HUES64 (cell line): Measurements from ENCODE around the gene ACSF2.
"Not testable (repeated sequence)": the region's sequence is repeated elsewhere in the genome, so short reads cannot be mapped to it uniquely, and the experiment has no call there.

Experiments used
- H3K27ac ChIP-seq: 2 replicates; pipeline ENCODE4 v1.7.0; 2013; ENCODE audit warnings: low read depth, low read length, inconsistent platforms
- H3K27me3 ChIP-seq: 2 replicates; pipeline ENCODE4 v1.6.1; 2013; ENCODE audit warnings: mild to moderate bottlenecking, low read length; ENCODE audit not compliant: insufficient read depth
- H3K36me3 ChIP-seq: 2 replicates; pipeline ENCODE4 v1.6.1; 2013; ENCODE audit warnings: mild to moderate bottlenecking, low read length; ENCODE audit not compliant: insufficient read depth
- H3K4me1 ChIP-seq: 2 replicates; pipeline ENCODE4 v1.6.1; 2013; ENCODE audit warnings: mild to moderate bottlenecking, low read length, moderate library complexity; ENCODE audit not compliant: insufficient read depth
- H3K4me3 ChIP-seq: 2 replicates; pipeline ENCODE4 v1.5.1; 2013; ENCODE audit warnings: mild to moderate bottlenecking, low read length, moderate library complexity
- H3K9ac ChIP-seq: 2 replicates; pipeline ENCODE4 v1.6.1; 2013; ENCODE audit warnings: mild to moderate bottlenecking, low read depth, low read length
- H3K9me3 ChIP-seq: 2 replicates; pipeline ENCODE4 v1.6.1; 2013; ENCODE audit warnings: low read depth, low read length; ENCODE audit not compliant: insufficient read depth
- WGBS: fragments of 150-250, 120-280 bp; methylation state at CpG from one replicate; pipeline ENCODE4 v1.1.7; 2013; ENCODE audit warnings: missing lambda C conversion rate; 5-methylcytosine and 5-hydroxymethylcytosine counted together

The ACSF2 gene

DNA sequence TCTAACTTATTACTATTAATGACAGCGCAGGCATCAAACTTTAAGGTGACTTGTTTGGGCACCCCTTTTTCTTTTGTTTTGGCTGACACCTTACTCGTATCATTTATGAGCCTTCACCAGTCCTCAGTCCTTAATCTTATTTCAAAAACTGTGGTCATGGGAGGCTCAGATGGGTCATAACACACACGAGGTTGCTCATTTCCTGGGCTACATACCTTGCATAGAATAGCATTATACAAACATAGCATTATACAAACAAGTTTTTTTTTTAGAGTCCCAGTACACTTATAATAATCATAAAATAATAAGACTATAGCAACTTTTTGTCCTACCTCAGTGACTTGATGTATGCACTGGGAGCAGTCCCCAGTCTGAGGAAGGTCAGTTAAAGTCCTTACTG, 11.2 kb upstream of the ACSF2 start:
- Histone ChIP-seq H3K27me3 (no peaks in the 10 kb centered on the region), H3K9ac (no peak overlapping the region), H3K4me3 (no peak overlapping the region), H3K36me3 (no peaks in the 10 kb centered on the region), H3K9me3 (peaks cover 4% of the 10 kb centered on the region; the same call in 1 of the 2 replicates), H3K27ac (no peak overlapping the region), H3K4me1 (no peaks in the 10 kb centered on the region)
- WGBS, result 90% methylated on average over 3 of the region's 3 CpGs

DNA sequence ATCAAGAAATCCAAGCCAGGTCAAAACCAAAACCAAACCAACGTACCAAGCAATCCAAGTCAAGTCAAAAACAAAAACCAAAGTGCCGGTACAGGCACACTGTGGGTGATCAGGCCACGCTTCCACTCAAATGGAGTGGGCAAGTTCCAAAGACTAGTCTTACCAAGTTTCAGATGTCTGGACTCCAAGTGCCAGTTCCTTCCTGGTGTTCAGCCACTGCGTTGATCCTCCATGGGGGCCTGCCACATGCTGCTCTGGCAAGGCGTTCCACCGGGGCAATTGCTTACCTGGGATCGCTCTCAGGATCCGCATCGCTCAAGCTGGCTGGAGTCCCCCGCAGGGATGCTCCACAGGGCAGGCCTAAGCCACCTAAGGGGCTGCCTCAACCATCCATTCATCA, 6.4 kb upstream of the ACSF2 start:
- H3K27me3 ChIP-seq, H3K36me3 ChIP-seq, H3K4me1 ChIP-seq, H3K27ac ChIP-seq, H3K4me3 ChIP-seq, H3K9ac ChIP-seq, H3K9me3 ChIP-seq: not testable (repeated sequence)
- 96% methylated on average over 10 of the region's 10 CpGs for WGBS

DNA sequence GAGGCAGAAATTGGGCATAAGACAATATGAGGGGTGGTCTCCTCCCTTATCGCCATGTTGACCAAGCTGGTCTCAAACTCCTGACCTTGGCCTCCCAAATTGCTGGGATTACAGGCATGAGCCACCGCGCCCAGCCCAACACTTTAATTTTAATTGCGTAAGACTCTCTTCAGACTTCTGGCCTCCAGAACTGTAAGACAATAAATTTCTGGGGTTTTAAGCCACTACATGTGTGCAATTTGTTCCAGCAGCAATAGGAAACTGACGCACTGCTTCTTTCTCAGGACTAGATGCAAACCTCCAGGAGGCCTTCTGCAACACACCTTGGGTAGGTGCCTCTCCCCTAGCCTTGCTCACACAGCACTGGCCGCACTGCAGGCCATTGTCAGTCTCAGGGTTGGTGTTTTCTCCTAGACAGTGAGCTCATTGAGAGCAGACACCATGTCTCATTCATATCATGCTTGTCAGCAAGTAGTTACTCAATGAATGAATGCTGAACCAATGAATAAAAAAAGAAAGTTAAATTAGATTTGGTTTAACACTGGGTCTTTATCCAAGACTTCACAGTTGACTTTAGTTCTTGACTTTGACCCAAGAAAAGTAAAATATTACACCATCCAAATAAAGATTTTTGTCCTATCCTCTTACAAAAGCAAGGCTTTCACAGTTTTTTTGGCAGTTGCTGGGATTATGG, 5.5 kb upstream of the ACSF2 start:
- no peak overlapping the region for H3K9ac ChIP-seq

DNA sequence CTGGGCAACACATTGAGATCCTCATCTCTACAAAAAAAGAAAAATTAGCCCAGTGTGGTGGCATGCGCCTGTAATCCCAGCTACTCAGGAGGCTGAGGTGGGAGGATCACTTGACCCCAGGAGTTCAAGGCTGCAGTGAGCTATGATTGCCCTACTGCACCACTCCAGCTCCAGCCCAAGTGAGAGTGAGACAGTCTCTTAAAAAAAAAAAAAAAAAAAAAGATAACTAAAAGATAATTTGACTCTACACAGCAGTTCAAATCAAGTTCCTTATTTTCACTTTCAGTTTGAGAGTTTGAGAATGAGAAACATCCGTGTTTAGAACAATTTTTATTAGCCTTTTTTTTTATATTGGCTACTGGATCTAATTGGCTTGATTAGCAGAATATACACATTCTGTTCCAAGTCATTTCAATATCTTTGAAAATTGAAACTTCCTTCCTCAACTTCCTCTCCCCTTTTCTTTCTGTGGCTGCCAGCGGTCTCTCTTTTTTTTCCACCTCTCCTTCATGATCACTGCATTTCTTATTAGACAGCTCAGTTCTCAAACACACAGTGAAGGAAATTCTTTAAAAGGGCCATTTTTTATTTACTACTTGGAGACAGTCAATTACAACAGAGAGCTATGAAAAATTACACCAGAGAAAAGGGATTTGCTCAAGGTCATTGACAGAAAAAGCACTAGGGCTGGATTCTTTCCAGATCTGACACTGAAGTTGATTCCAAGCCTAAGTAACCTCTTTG, 4.5 kb upstream of the ACSF2 start:
- Histone ChIP-seq H3K27me3 (peaks cover 15% of the 10 kb centered on the region), H3K36me3 (no peaks in the 10 kb centered on the region), H3K4me3 (no peak overlapping the region), H3K27ac (no peak overlapping the region), H3K9ac (no peak overlapping the region), H3K4me1 (peaks cover 3% of the 10 kb centered on the region; the same call in 1 of the 2 replicates), H3K9me3 (peaks cover 4% of the 10 kb centered on the region; the same call in 1 of the 2 replicates)
- 91% methylated on average over 2 of the region's 3 CpGs for WGBS

More for the DNA sequence above, 5.5 kb upstream of the ACSF2 start:
- peaks cover 12% of the 10 kb centered on the region for H3K27me3 ChIP-seq
- no peaks in the 10 kb centered on the region for H3K36me3 ChIP-seq
- H3K9me3 ChIP-seq, result peaks cover 4% of the 10 kb centered on the region; the same call in 1 of the 2 replicates
- H3K27ac ChIP-seq, result no peak overlapping the region
- 94% methylated on average over 6 of the region's 6 CpGs for WGBS
- H3K4me1 ChIP-seq, result peaks cover under 1% of the 10 kb centered on the region; the same call in 1 of the 2 replicates
- H3K4me3 ChIP-seq, result no peak overlapping the region

DNA sequence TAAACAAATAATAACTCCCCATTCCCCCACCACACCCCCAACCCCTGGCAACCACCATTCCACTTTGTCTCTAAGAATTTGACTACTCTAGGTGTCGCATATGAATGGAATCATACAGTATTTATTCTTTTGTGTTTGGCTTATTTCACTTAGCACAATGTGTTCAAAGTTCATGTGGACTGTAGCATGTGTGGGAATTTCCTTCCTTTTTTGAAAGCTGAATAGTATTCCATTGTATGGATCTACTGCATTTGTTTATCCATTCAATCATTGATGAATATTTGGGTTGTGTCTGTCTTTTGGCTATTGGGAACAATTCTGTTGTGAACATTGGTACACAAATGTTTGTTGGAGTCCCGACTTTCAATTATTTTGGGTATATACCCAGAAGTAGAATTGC, 3.3 kb upstream of the ACSF2 start:
- H3K4me3 ChIP-seq, result no peak overlapping the region
- no peak overlapping the region for H3K27ac ChIP-seq

DNA sequence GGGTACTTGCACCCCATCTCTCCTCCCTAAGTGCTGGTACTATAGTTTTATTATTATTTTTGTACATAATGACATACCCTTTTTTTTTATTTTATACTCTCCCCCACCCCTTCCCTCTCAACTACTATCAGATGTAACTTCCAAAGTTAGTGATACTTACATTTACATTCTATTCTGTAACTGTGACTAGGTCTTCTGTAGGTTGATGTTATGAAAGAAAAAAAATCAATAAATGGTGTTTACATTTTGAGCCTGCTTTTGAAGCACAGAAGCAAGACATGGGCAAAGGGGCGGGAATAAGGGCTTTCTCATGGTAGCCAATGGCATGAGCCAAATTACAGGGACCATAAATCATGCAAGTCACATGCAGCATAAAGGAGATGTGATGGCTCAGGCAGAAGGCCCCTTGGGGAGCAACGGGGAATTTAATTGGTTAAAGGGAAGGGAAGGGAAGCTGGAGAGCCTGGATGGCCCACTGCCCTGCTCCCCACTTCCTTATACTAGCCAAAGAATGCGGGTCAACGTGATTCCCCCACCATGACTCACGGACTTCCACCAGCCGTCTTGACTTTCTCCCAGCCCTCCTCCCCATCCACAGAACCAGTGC, 2.4 kb upstream of the ACSF2 start:
- peaks cover 15% of the 10 kb centered on the region for H3K27me3 ChIP-seq
- 76% methylated on average over 6 of the region's 6 CpGs for WGBS
- peaks cover 4% of the 10 kb centered on the region; the same call in 1 of the 2 replicates for H3K9me3 ChIP-seq
- H3K36me3 ChIP-seq, result no peaks in the 10 kb centered on the region
- H3K9ac ChIP-seq, result no peak overlapping the region
- peaks cover 11% of the 10 kb centered on the region; the same call in 1 of the 2 replicates for H3K4me1 ChIP-seq
- H3K4me3 ChIP-seq, result no peak overlapping the region
- H3K27ac ChIP-seq, result no peak overlapping the region

More for the DNA sequence above, 3.3 kb upstream of the ACSF2 start:
- H3K27me3 ChIP-seq, result peaks cover 15% of the 10 kb centered on the region
- peaks cover 4% of the 10 kb centered on the region; the same call in 1 of the 2 replicates for H3K9me3 ChIP-seq
- 92% methylated on average over 2 of the region's 2 CpGs for WGBS
- peaks cover 11% of the 10 kb centered on the region; the same call in 1 of the 2 replicates for H3K4me1 ChIP-seq
- no peak overlapping the region for H3K9ac ChIP-seq
- H3K36me3 ChIP-seq, result no peaks in the 10 kb centered on the region

DNA sequence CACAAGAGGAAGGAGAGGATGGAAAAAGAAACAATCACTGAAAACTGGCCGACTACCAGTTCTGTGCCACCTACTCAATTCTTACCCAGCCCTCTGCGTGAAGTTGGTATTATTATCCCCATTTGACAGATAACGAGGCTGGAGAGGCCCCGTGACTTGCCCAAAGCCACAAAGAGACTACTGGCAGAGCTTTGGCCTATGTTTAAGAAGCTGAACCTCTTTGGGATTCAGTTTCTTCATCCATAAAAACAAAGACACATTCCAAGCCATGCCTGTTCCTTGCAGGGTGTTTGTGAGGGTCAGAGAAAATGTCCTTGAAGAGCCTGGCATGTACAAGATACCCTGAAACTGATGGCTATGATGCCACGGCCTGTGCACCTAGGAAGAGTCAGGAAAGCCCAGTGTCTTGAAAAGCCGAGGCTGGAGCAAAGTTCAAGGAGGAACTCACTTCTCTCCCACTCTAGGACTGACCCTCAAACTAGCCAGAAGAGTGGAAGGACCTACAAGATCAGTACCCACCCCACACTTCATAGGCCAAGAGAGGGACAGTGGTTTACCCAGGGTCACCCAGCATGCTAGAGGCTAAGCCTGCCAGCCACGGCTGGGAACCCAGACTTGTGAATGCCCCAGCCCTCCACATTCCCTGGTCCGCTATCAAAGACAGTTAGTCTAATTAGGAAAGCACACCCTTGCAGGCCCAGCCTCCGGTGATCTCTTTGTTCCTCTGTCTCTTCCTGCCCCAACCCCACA, 1.6 kb upstream of the ACSF2 start:
- no peaks in the 10 kb centered on the region for H3K36me3 ChIP-seq
- H3K4me3 ChIP-seq, result no peak overlapping the region
- peaks cover 11% of the 10 kb centered on the region; the same call in 1 of the 2 replicates for H3K4me1 ChIP-seq
- H3K27me3 ChIP-seq, result peaks cover 15% of the 10 kb centered on the region
- no peak overlapping the region for H3K27ac ChIP-seq
- WGBS, result 88% methylated on average over 9 of the region's 9 CpGs
- no peak overlapping the region for H3K9ac ChIP-seq
- 0 out of 2 replicates have a peak, but pooled peaks cover 1% of the 10 kb centered on the region for H3K9me3 ChIP-seq

DNA sequence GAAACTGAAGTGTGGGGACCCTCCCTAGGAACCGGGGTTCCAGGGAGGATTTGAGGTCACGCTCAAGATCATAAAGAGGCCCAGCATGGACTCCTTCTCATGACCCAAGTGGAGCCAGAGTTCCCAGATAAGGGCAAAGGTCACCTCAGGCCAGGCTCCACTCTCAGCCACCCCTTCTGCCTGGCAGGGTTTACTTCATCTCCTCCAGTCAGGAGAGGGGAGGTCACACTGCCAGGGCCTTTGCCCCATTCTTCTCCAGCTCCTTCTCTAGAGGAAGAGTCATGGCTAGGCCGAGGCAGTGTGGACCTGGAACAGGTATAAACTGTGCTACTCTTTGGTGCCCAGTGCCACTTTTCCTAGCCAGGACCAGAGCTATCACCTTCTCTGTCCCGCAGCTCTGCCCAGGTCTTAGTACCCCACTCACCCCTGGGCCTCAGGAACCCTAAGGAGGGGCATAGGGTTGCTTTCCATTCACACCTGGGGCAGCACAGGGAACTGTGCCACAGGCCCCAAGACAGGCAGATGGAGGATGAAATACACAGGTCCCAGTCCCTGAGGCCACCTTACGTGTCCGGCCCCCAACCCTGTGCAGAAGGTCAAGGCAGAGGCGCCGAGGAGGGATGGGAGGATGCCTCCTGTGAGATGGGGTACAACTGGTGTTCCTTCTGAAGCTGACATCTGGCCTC, 879 bp upstream of the ACSF2 start:
- Histone ChIP-seq H3K27ac (no peak overlapping the region), H3K27me3 (peaks cover 15% of the 10 kb centered on the region), H3K4me1 (peaks cover 11% of the 10 kb centered on the region; the same call in 1 of the 2 replicates), H3K4me3 (peak overlapping the region; percentile 62), H3K9me3 (no peaks in the 10 kb centered on the region), H3K36me3 (no peaks in the 10 kb centered on the region), H3K9ac (peak overlapping the region; percentile 69; the same call in 1 of the 2 replicates)
- 87% methylated on average over 8 of the region's 8 CpGs for WGBS

DNA sequence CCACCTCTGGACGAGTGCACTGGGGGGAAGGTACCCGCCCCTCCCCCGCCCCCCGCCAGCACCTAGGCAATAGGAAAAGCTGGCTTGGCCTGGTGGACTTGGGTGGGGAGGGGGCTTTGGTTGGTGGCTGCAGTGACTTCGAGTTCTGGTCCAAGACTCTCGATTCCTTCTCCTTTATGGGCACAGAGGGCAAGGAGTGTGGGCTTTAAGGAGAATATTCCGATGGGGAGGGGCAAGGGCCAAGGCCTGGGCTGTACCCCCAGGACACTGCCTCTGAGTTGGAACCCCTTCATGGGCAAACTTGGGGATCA, 409 bp downstream of the ACSF2 start:
- no peaks in the 10 kb centered on the region for H3K9me3 ChIP-seq
- H3K27me3 ChIP-seq, result peaks cover 15% of the 10 kb centered on the region
- H3K27ac ChIP-seq, result no peak overlapping the region
- peak overlapping the region; percentile 33; the same call in 1 of the 2 replicates for H3K9ac ChIP-seq
- WGBS, result 5% methylated on average over 7 of the region's 7 CpGs
- peaks cover 11% of the 10 kb centered on the region; the same call in 1 of the 2 replicates for H3K4me1 ChIP-seq
- H3K36me3 ChIP-seq, result no peaks in the 10 kb centered on the region
- peak overlapping the region; percentile 62 for H3K4me3 ChIP-seq
